Anterior cingulate cortex (tissue), 58 donors: Measurements from ENCODE around the gene C11orf42.
A peak's percentile ranks its signal among the peaks of the same experiment; 100 is the strongest.
"Not testable (repeated sequence)": the region's sequence is repeated elsewhere in the genome, so short reads cannot be mapped to it uniquely, and the experiment has no call there.

Experiments used
- DNase-seq, 58 donors: peaks; one replicate each; lab custom pipeline; 2025; lab: John Stamatoyannopoulos, UW

The C11orf42 gene

GRCh38 chr11:6219359-6219758, 14.0 kb downstream of the C11orf42 start:
- peak in 6 of 58 donors; percentile 2 to 51 (median 8) for DNase-seq

- DNase-seq = no peak
Observed at GRCh38 chr11:6223854-6224253, 18.5 kb downstream of the C11orf42 start.

DNA sequence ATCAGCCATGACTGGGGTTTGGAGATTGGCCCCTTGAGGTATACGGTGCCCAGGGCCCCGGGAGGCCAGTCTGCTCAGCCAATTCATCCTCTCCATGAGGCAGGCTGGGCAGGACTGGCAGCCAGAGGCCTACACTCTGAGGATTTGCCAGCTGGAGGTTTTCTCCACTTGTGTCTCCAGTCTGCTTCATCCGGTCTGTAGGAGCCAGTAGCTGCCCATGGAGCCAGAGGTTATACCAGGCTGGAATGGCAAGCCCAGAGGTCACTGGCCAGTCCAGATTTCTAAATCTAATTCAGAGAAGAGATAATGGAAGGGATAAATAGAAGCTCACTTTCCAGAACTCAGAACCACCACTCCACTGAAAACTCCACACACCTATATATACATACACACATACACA, 19.1 kb downstream of the C11orf42 start:
- no peak for DNase-seq

DNA sequence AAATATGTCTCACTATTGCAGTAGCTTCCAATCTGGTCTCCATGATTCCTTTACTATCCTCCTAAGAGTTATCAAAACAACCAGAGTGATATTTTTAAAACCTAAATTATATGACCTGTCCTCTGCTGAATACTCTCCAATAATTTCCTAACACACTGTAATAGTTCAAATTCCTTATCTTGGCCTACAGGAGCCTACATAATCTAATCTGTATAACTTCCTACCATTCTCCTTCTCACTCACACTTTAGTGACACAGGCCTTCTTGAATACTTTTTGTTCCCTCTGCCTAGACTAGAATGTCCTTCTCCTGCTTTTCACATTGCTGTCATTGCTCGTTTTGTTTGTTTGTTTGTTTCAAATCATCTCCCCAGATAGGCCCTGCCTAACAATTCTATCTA, 19.7 kb downstream of the C11orf42 start:
- DNase-seq = no peak

GRCh38 chr11:6225896-6226295, 20.5 kb downstream of the C11orf42 start:
- no peak for DNase-seq

DNA sequence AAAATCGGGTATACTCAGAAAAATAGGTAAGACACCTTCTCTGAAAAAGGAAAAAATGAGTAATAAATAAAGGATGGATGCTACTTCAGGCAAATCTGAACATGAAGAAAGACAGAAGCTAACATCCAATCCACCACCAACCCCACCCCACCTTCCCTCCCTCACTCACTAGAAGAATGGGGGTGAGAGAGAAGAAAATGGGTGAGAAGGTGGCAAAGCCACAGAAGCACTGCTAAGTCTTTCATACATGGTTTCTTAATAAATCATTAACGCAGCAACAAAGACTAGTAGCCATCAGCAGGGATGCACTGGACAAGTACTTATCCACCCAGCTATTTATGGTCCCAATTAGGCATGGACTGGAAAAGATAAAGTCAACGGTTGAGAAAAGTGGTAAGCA, 23.2 kb downstream of the C11orf42 start:
- DNase-seq = no peak

DNA sequence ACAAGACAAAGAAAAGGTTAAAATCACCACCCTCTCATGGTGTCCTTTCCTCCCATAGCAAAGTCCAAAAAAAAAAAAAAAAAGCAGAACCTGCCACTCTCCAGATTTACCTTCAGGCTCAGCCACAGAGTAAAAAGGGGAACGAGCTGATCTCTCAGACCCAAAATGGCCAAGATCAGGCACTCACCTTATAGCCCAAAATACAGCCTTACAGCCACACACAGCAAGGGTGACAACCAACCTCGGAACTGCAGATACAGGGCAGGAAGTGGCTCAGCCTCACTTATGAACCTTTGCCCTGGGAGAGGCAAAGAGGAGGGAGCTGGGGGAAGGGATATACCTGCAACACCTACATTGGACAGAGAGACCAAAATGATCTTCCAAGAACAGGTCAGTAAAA, 24.6 kb downstream of the C11orf42 start:
- no peak for DNase-seq

GRCh38 chr11:6232899-6233298, 27.5 kb downstream of the C11orf42 start:
- DNase-seq = no peak

DNA sequence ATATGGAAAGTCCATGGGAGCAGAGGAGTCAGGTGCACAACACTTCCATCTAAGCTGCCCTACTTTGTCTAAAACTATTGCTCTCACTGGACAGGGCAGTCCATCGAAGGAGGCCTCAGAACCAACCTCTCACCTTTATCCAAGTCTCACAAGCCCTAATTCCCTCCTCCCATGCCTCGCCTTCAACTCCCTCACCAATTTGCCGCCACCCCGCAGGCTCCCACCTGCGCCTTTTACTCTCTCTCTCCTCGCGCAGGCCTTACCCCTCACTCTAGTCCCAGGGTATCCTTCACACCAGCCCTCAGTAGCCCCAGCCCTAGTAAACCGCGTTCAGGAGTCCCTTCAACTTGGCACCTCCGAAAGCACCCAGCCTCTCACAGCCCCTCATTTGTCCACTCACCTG, 28.6 kb downstream of the C11orf42 start:
- peak in 2 of 58 donors; percentile 26 to 61 for DNase-seq

DNA sequence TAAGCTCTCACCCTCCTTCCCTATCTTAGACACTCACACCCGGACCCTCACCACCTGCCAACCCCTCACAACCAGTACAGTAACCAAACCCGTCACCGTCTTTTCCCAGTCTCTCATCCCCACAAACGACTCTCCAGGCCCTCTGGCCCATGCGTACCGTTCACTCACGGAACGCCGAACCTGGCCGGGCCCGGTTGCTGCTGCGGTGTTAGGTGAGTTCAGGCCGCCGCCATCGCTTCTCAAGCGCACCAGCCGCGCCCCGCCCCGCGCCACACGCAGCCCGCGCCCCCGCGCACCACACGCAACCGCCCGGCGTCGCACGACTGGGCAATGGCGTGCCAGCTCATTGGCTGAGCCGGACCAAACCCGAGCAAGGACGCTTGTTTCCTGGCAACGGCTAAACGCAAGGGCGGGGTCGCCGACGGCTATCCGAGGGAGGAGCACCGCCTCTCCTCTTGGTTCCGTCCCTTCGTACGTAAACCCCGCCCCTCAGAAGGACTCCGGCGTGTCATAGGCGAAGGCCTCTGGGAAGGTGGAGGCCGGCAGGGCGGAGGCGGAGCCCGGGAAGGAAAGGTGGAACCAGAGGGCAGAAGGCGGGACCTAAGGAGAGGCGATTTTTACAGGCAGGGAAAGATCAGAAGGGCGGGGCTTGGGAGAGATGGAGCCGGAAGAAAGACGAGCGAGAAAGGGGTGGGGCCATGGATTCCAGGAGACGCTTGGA, 29.2 kb downstream of the C11orf42 start, which contains the start of gene FHIP1B:
Gene FHIP1B, minus strand, starts transcription at position 250 of the 721 bp plus-strand sequence. CDS start 10,120 bp downstream, outside the sequence.
- peak; percentile 76 to 100 (median 99) for DNase-seq

GRCh38 chr11:6237266-6237665, 31.9 kb downstream of the C11orf42 start:
- no peak for DNase-seq

- DNase-seq = no peak
Observed at GRCh38 chr11:6237761-6238302, 32.5 kb downstream of the C11orf42 start.

- DNase-seq = no peak
Observed at GRCh38 chr11:6238902-6239301, 33.5 kb downstream of the C11orf42 start, which contains the start of gene CNGA4. TSS of gene CNGA4 (plus strand) at chr11:6239089. CDS start at chr11:6239207, 118 bp downstream.

DNA sequence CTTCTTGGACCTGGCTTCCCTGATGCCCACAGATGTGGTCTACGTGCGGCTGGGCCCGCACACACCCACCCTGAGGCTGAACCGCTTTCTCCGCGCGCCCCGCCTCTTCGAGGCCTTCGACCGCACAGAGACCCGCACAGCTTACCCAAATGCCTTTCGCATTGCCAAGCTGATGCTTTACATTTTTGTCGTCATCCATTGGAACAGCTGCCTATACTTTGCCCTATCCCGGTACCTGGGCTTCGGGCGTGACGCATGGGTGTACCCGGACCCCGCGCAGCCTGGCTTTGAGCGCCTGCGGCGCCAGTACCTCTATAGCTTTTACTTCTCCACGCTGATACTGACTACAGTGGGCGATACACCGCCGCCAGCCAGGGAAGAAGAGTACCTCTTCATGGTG, 34.8 kb downstream of the C11orf42 start:
- no peak for DNase-seq

GRCh38 chr11:6240781-6241180, 35.4 kb downstream of the C11orf42 start:
- DNase-seq = no peak

DNA sequence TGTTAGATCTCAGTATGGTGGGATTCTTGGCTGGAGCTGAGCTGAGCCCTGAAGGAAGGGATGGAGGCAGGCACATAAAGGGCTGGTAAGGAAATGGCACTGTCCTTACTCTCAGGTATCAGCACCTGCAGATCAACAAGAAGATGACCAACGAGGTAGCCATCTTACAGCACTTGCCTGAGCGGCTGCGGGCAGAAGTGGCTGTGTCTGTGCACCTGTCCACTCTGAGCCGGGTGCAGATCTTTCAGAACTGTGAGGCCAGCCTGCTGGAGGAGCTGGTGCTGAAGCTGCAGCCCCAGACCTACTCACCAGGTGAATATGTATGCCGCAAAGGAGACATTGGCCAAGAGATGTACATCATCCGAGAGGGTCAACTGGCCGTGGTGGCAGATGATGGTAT, 36.0 kb downstream of the C11orf42 start:
- DNase-seq = no peak

DNA sequence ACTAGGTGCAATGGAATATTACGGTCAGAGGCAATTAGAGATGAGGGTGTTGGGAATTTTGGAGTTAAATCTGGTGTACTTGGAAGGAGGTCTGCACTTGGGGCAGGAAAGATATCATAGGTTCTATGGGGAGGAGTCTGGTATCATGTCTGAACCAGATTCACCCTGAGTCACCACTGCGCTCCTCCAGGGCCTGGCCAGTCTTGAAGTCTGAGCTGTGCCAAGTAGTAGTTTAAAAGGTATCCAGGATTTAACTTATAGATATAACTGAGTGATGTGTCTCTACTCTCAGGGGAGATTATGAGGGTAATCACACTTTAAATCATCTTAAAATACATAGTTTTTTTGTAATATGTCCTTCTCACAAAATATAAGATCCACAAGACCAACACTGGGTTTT, 40.2 kb downstream of the C11orf42 start:
- DNase-seq = no peak

- DNase-seq = no peak
Observed at GRCh38 chr11:6248248-6248647, 42.9 kb downstream of the C11orf42 start.

- not testable (repeated sequence) for DNase-seq
Observed at GRCh38 chr11:6248897-6249296, 43.5 kb downstream of the C11orf42 start.

- peak in 27 of 58 donors; percentile 10 to 66 (median 33) for DNase-seq
Observed at GRCh38 chr11:6249770-6250555, 44.6 kb downstream of the C11orf42 start.

GRCh38 chr11:6251120-6251733, 45.9 kb downstream of the C11orf42 start:
- DNase-seq = peak in 32 of 58 donors; percentile 14 to 75 (median 28)
